Head of caudate nucleus (tissue), 42 donors: ENCODE measurements around the gene FDXR.

Experiments
- DNase-seq, 42 donors: peaks; one replicate each; pipeline versions ENCODE4 v3.0.0 to v3.0.0-alpha.2; 2020 to 2021; ENCODE audit warnings: mixed read lengths in 7 of 42
- intact Hi-C: fragments of 100-400 bp; cut with DNase I; formaldehyde crosslinking; loops from one replicate; pipeline ENCODE4 v1.15.0; 2022

The FDXR gene

DNA sequence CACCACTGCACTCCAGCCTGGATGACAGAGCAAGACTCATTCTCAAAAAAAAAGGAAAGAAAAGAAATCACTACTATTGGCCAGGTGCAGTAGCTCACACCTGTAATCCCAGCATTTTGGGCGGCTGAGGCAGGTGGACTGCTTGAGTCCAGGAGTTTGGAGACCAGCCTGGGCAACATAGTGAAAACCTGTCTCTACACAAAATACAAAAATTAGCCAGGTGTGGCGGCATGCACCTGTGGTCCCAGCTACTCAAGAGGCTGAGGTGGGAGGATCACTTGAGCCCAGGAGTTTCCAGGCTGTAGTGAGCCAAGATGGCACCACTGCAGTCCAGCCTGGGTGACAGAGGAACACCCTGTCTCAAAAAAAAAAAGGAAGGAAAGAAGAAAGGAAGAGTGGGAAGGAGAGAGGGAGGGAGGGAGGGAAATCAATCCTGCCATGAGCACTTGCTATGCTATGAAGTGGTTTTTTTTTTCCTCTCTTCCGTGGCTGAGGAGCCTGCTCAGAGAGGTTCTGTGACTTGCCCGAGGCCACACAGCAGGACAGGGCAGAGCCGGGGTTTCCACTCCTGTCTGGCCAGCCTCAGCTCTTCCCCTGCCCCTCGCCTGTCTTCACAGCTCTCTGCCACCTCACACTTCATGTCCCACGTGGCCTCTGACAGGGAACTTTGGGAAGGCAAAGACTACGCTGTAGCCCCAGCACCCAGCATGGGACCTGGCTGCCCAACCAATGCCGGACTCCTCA is 24.0 kb downstream of the FDXR start:
- no peak for DNase-seq
- intact Hi-C loops = no loop called here

DNA sequence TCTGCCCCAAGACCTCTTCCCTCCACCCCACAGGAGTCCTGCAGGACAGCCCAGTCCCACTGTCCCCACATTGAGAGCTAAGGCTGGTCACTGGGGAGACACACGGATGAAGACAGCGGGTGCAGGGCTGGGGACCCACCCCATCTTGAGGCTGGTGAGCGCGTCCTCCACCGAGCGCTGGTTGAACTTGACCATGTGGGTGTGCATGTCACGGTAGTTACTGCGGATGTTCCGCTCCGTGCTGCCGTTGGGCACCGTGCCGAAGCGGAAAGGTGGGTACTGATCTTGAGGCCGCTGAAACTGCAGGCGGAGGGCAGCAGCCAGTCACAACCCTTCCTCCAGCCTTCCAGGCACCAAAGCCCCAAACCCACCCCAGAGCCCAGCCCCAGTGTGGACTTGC is 26.2 kb downstream of the FDXR start:
- intact Hi-C loops = no loop called here
- no peak for DNase-seq

DNA sequence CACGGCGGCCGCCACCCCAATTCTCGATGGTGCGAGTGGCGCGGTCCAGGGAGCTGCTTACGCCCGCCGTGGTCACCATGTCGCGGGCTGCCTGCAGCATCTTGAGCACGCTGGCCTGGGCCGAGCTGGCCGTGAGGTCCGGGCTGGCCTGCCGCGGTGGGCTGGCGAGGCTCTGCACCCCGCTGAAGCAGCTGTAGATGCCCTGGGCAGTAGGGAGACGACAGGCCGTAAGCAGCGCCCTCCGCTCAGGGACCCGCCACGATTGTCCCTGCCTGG is 29.5 kb downstream of the FDXR start:
- DNase-seq = no peak
- intact Hi-C loops = no loop called here

DNA sequence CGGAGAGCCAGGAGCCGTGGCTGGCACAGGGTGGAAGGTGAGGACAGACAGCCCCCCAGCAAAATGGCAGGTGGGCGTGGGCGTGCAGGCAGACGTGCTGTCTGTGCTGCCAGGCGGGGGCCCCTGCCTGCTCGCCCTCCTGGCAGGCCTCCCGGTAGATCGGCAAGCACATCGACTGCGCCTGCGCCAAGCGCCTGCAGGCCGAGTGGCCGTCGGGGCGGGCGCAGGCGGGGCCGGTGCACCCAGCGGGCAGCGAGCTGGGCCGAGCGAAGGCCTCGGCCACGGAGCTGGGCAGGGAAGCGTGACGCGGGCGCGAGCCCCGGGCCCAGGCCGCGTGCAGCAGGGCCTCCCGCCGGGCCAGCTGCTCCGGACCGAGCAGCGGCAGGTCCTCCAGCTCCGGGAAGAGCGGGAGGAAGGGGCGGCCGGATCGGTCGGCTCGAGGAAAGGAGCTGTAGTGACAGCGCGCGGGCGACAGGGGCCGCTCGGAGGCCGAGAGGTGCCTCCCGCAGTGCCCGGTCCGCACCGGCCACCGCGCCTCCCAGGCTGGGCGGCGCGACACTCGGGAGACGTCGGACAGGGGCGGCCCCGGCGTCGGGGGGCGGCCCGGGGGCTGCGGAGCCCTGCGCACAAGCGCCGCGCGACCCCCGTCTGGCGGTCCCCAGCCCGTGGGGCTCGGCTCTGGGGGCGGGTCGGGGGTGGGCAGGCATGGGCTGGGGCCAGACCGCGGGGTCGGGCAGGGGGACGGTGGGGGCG is 30.0 kb downstream of the FDXR start:
- intact Hi-C loops = no loop called here
- peak; percentile 25 to 89 (median 78) for DNase-seq

DNA sequence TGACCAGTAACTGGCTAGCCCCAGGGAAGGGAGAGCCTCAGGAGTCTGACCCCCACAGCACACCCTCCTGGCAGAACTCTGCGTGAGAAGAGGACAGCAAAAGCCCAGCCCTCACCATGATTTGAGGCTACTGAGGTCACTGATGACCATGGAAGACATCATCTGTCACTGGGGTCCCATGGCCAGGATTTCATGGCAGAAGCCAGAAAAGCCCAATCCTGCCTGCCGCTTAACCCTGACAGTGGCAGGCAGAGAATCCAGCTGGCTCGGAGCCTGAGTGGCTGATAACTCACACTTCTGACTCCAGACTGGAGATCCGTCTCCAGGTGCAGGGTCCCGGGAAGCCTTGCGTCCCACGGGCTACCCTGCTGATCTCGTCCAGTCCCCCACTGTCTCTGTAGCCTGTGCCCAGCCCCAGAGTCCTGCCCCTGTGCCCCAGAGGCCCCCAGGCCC is 30.6 kb downstream of the FDXR start:
- DNase-seq = peak in 1 of 42 donors; percentile 48
- intact Hi-C loops = no loop called here

DNA sequence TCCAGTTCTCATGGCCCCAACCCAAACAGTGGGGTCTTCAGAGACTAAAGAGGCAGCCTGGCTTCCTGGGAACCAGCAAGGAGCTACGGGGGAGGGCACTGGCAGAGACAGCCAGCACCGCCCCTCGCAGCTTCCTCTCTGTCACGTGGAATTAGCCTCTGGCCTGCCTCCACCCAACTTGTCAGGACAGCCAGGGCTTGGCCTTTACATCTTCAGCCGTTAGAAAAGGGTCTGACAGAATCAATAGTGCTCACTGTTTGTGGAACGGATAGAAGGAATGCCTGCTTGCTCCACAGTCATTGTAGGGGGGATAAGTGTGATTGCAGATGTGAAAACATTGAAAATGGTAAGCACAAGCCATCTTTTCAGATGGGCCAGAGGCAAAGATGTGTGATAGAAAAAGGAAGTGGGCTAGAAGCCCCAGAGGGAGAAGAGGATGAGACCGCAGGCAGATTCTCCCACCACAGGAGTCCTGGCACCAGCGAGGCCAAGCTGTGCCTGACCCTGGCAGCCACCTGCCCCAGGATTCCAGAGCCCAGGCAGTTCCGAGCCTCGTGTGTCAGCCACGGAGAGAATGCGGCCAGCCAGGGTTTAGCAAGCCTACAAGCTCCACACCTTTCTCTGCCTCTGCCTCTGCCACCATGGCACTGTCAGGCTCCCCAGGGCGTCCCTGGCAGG is 31.7 kb downstream of the FDXR start:
- intact Hi-C loops = no loop called here
- peak; percentile 47 to 87 (median 72) for DNase-seq

DNA sequence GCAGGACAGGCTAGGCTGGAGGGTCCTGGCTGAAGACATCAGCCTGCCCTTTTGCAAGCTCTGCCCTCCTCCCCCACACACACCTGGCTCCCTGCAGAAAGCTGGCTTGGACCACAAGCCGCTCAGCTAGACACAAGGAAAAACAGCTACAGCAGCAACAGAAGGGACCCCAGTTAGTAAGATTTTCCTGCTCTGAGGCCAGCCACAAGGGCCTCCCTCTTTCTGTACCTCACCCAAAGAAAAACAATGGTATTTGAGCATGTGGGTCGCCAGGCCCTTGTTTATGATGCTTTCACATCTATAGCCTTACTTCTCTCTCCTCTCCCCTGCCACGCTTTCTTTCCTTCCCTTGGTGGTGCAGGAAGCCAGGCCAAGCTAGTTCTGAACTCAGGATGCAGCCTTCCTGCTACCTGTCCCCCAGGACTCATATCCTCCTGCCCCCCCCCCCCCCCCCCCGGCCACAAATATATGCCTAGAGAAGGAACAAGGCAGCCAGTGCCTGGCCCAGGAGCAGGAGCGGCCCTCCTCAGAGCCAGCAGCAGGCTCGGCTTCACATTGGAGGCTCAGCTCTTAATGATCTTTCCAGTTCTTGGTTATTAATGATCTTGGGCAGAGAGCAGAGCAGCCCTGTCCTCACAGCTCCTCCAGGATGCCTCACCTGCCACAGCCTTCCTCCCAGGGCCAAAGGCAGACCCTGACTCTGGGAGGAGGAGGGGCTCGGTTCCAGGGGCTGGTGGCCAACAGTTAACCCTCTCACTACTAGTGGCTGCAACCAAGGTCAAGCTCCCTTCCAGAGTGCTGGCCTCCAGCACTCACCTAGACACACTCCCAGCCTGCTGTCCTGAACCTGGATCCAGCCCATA is 32.6 kb downstream of the FDXR start:
- intact Hi-C loops = no loop called here
- no peak for DNase-seq

DNA sequence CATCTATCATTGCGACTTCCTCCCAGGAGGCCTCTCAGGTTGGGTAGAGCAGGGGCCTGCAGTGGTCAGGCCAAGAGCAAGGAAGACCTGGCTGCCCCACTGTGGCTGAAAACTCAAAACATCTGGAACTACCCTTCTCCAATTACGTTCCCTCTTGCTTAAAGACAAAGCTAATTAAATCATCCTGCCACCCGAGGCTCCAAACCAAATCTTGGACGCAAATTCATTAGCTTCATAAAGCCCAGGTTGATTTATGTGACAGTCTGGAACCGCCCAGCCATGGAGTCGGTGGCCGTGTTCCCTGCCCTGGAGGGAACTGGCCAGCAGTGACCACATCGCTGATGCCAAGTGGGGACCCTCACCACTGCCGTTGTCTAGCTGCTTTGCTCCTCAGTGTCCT is 34.5 kb downstream of the FDXR start:
- intact Hi-C loops = no loop called here
- no peak for DNase-seq

DNA sequence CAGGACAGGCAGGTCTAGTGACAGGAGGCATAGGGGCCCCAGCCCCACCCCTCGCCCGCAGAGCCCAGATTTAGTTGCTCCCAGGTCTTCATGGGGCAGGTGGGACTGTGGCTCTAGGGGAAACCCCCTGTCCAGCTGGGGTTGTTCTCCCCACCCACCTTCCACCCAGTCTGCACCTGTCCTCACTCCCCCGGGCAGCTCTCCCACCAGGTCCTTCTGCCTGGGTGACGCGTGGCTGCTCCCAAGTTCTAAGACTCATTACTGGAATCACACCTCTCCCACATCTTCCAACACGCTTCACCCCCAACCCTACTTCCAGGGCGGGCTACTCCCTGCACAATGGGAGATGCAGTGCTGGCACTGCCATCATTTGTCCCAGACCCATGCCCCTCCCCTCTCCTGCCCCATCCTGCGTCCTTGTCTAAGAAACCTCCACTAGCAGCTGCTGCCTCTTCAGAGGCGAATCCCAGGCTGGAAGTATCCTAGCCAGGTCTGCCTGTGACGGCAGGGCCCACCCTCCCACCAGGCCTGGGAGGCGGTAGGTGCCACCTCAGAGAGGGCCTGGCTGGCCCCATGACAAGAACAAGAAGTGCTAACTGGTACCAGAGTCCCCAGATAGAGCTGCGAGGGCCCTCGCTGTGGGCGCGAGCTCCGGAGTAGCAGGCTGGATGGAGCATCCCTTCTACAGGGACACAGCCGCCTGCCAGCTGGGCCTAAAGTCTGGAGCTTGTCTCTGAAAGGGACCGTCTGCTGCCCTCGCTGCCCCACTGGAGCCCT is 35.9 kb downstream of the FDXR start:
- no peak for DNase-seq
- intact Hi-C loops = no loop called here

DNA sequence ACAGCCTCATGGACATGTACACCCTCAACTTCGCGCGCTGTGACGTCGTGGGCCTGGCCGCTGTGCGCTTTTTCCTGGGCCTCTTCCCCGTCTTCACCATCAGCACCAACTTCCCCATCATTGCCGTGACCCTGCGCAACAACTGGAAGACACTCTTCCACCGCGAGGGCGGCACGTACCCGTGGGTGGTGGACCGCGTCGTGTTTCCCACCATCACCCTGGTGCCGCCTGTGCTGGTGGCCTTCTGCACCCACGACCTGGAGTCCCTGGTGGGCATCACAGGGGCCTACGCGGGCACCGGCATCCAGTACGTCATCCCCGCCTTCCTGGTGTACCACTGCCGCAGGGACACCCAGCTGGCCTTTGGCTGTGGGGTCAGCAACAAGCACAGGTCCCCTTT is 36.6 kb downstream of the FDXR start:
- DNase-seq = no peak
- intact Hi-C loops = no loop called here

DNA sequence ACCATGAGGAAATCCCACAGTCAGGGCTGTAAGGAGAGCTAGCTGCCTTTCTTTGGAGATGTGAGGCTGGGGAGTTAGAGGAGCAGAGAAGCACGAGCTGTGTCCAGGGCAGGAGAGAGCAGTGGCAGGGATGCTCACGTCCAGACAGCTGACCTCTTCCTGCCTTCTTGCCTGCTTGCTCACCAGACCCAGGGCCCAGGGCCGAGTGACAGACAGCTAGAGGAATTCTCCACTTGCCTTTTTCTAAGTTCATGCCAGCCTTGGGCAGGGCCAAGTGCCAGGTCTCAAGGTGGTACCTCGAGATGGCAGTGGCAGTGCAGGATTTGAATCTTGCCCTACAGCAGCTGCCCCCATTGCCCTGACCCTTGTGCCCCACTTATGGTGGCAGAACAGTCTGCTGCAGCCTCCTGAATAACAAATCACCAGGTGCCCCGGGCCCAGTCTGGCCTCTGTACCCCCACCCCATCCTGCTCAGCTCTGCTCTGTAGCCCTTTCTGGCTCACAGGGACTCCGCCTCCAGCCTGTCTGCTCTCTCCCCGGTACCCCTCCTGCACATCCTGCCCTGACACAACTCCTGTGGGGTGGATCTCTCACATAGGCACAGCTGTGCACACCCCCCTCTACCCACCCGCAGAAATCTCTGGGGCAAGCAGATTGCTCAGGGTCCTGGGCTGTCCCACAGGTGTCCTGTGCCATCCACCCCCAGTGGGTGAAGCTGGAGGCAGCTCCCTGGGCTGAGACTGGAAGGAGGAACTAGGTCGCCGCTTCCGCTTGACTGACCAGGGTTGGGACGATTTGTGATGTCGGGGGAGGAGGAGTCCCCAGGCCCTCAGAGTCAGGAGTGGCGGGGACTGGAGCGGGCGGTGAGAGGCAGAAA is 39.1 kb downstream of the FDXR start:
- peak in 38 of 42 donors; percentile 23 to 76 (median 56) for DNase-seq
- intact Hi-C loops = no loop called here

DNA sequence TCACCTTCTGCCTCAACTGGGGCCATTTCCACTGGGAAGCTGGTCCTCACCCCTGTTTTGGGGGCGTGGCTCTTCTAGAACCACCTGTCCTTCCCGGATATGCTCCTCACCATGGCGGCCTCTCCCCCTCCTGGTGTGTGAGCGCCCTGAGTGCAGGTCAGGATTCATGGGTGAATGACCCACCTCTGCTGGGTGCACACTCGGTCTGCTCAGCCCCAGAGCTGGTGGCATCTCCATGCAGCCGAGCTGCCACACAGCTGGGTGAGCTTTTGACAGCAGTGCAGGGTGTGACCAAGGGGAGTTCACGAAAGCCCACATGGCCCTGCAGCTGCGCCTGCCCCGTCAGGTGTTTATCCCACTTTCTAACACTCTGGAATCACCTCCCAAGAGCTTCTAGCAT is 40.4 kb downstream of the FDXR start:
- intact Hi-C loops = no loop called here
- DNase-seq = no peak

DNA sequence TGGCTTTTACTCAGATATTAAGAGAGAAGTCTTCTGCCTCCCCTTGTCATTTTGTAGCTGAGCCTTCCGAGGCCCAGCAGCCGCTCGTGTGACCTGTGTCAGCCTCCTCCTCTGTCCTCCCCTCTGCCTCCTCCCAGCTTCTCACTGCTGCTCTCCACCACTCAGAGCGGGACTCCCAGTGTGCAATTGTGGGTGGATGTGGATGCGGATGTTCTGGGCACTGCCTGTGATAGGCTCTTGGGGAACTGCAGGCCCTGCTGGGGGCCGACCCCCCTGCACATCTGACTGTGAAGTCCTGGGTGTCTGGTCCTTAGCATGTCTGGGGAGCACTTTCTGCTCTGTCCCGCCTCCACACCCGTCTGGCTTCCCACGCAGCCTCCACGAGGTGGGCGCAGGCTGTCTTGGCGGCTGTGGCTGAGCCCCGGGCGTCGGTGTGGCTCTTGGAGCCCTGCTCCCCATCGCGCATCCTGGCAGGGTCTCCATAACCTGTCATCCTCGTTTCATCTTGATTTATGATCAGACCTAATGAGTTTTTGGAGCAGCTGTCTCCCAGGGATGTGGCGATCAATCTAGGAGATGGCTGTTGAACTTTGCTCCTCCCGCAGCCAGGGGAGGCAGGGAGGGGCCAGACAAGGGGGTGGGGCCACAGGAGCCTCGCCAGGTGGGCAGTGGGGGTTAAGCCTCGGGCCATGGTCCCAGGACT is 41.2 kb downstream of the FDXR start:
- intact Hi-C loops = no loop called here
- DNase-seq = no peak

DNA sequence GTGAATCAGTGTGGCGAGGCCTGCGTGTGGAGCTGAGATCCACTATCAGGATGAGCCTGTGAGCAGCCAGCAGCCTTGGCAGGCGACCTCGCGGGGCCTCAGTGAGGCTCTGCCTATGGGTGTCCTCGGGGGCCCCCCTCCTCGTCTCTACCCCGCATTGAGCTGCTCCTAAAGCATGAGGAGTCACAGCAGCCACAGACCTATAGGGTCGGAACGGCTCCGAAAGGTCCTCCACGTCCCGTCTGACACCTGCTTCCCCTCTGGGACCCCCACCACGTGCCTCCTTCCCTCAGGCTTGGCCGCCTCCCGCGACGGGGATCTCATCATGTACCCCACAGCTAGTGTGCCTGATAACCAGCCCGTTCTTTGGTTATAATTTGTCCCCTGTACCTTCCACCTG is 41.9 kb downstream of the FDXR start:
- no peak for DNase-seq
- intact Hi-C loops = no loop called here

DNA sequence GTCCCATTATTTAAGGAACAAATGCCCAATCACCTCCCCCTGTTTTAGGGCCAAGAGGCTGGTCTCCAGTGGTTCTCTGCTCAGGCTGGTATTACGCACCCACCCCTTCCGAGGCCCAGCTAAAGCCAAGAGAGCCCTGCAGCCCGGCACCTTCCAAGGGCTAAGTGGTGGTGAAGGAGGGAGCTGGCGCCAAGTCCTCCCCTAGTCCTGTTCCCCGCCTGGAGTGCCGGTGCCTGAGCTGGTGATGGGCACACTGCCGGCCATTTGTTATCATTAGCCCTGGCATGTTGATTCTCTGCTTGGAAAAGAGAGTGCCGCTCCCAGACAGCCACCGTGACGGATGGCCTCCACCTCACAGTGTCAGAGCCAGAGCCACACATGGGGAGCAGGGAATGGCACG is 45.0 kb downstream of the FDXR start:
- intact Hi-C loops = no loop called here
- DNase-seq = peak in 1 of 42 donors; percentile 31

DNA sequence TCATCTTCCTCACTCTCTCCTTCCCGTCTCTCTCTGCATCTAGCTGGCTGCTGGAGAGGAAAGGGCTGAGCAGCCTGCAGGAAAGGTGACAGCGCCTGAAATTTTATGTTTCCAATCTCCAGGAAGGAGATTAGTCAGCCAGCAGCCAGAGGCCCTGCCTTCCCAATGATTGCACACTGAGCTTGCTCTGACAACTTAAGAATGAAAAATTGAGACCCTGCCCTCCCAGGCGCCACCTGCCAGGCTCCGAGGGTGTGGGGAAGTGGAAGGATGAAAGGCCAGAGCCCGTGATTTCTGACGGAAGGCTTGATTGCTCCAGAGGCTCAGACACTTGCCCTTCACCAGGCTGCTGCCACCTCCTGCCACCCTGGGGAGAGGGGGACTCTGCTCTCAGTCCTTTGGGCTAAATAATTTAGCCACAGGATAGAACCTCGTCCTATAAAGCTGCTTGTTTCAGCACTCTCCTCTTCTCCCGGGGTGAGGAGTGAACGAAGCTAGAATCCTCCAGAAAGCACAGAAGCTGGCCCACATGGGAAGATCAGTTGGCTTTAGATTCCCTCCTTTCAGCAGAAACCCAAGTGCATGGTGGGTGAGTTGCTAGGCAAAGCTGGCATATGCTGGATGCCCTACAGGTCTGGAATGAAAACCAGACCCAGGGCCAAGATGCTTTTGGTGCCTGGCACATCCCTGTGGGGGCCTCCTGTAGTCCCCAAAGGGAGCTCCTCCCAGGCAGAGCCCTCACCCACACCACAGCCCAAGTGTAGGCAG is 46.7 kb downstream of the FDXR start:
- peak in 8 of 42 donors; percentile 20 to 68 (median 52) for DNase-seq
- intact Hi-C loops = no loop called here
